COLO668 (cell line): ENCODE measurements around the gene CNTN4.

ENCODE experiments used
- DNase-seq: peaks from one replicate; lab custom pipeline; 2025; ENCODE audit not compliant: unreplicated experiment; lab: John Stamatoyannopoulos, UW

The CNTN4 gene

GRCh38 chr3:2261747-2262146 lies 163.1 kb downstream of the CNTN4 start:
- no peak for DNase-seq

GRCh38 chr3:2262204-2262603 lies 163.5 kb downstream of the CNTN4 start:
- no peak for DNase-seq

- DNase-seq = no peak
Measured at GRCh38 chr3:2266606-2267005, 167.9 kb downstream of the CNTN4 start.

- no peak for DNase-seq
Measured at GRCh38 chr3:2268779-2269178, 170.1 kb downstream of the CNTN4 start.

- no peak for DNase-seq
Measured at GRCh38 chr3:2274526-2274925, 175.9 kb downstream of the CNTN4 start.

- no peak for DNase-seq
Measured at GRCh38 chr3:2283818-2284217, 185.2 kb downstream of the CNTN4 start.

- DNase-seq = no peak
Measured at GRCh38 chr3:2300938-2301337, 202.3 kb downstream of the CNTN4 start.

GRCh38 chr3:2301361-2301760 lies 202.7 kb downstream of the CNTN4 start:
- DNase-seq = no peak

- no peak for DNase-seq
Measured at GRCh38 chr3:2303566-2303965, 204.9 kb downstream of the CNTN4 start.

- DNase-seq = no peak
Measured at GRCh38 chr3:2311022-2311421, 212.4 kb downstream of the CNTN4 start.

GRCh38 chr3:2317521-2317920 lies 218.9 kb downstream of the CNTN4 start:
- no peak for DNase-seq

GRCh38 chr3:2334921-2335320 lies 236.3 kb downstream of the CNTN4 start:
- DNase-seq = no peak

GRCh38 chr3:2343031-2343682 lies 244.5 kb downstream of the CNTN4 start:
- no peak for DNase-seq

- DNase-seq = no peak
Measured at GRCh38 chr3:2352134-2352762, 253.6 kb downstream of the CNTN4 start.

GRCh38 chr3:2354702-2355101 lies 256.0 kb downstream of the CNTN4 start:
- peak; percentile 1 for DNase-seq

- no peak for DNase-seq
Measured at GRCh38 chr3:2356298-2356950, 257.8 kb downstream of the CNTN4 start.

- no peak for DNase-seq
Measured at GRCh38 chr3:2360815-2361214, 262.1 kb downstream of the CNTN4 start.

GRCh38 chr3:2362122-2362521 lies 263.5 kb downstream of the CNTN4 start:
- no peak for DNase-seq

- no peak for DNase-seq
Measured at GRCh38 chr3:2363854-2364253, 265.2 kb downstream of the CNTN4 start.

GRCh38 chr3:2370317-2370716 lies 271.7 kb downstream of the CNTN4 start:
- DNase-seq = no peak

GRCh38 chr3:2372306-2372705 lies 273.6 kb downstream of the CNTN4 start:
- DNase-seq = no peak

- DNase-seq = no peak
Measured at GRCh38 chr3:2375376-2375775, 276.7 kb downstream of the CNTN4 start.
